ENCODE data around the gene SHISAL1. TPM values are rescaled to one million over a fixed set of nuclear protein-coding genes. Genes with fewer than 3 reads are reported as not detected.

The SHISAL1 gene
- total RNA-seq, 1 donor from 2014 or later = 6.5 TPM

GRCh38 chr22:44206696-44207095 is 106.1 kb downstream of the SHISAL1 start:
- Mint-ChIP-seq H3K9me3 (ENCODE audit: unreplicated experiment) (no peaks in the 10 kb centered on the region), H3K27ac (ENCODE audit: unreplicated experiment) (no peak overlapping the region), H3K4me3 (ENCODE audit: unreplicated experiment) (no peak overlapping the region), H3K27me3 (ENCODE audit: unreplicated experiment) (peaks cover 7% of the 10 kb centered on the region), H3K36me3 (ENCODE audit: low read depth, unreplicated experiment) (no peaks in the 10 kb centered on the region), H3K4me1 (ENCODE audit: unreplicated experiment) (no peaks in the 10 kb centered on the region)
- no peak for DNase-seq (ENCODE audit: low spot score)
- TF ChIP-seq CTCF (IDR thresholded peaks at IDR 0.05; ENCODE audit: unreplicated experiment) = no peak

GRCh38 chr22:44206330-44206645 is 106.5 kb downstream of the SHISAL1 start:
- H3K4me3 Mint-ChIP-seq (ENCODE audit: unreplicated experiment) = no peak overlapping the region
- no peak for TF ChIP-seq CTCF (IDR thresholded peaks at IDR 0.05; ENCODE audit: unreplicated experiment)
- H3K27ac Mint-ChIP-seq (ENCODE audit: unreplicated experiment) = no peak overlapping the region
- DNase-seq (ENCODE audit: low spot score) = no peak
- H3K9me3 Mint-ChIP-seq (ENCODE audit: unreplicated experiment) = no peaks in the 10 kb centered on the region
- no peaks in the 10 kb centered on the region for H3K36me3 Mint-ChIP-seq (ENCODE audit: low read depth, unreplicated experiment)
- H3K4me1 Mint-ChIP-seq (ENCODE audit: unreplicated experiment) = no peaks in the 10 kb centered on the region
- H3K27me3 Mint-ChIP-seq (ENCODE audit: unreplicated experiment) = peaks cover 5% of the 10 kb centered on the region

- H3K27me3 Mint-ChIP-seq (ENCODE audit: unreplicated experiment) = peaks cover 5% of the 10 kb centered on the region
- no peak for DNase-seq (ENCODE audit: low spot score)
- no peak overlapping the region for H3K27ac Mint-ChIP-seq (ENCODE audit: unreplicated experiment)
These were observed 107.0 kb downstream of the SHISAL1 start for GRCh38 chr22:44205516-44206329.

GRCh38 chr22:44204739-44205515 is 107.8 kb downstream of the SHISAL1 start:
- Mint-ChIP-seq H3K9me3 (ENCODE audit: unreplicated experiment) (no peaks in the 10 kb centered on the region), H3K27ac (ENCODE audit: unreplicated experiment) (no peak overlapping the region), H3K27me3 (ENCODE audit: unreplicated experiment) (peaks cover 5% of the 10 kb centered on the region), H3K4me1 (ENCODE audit: unreplicated experiment) (no peaks in the 10 kb centered on the region), H3K36me3 (ENCODE audit: low read depth, unreplicated experiment) (no peaks in the 10 kb centered on the region), H3K4me3 (ENCODE audit: unreplicated experiment) (no peak overlapping the region)
- TF ChIP-seq CTCF (IDR thresholded peaks at IDR 0.05; ENCODE audit: unreplicated experiment) = no peak
- no peak for DNase-seq (ENCODE audit: low spot score)

More at GRCh38 chr22:44205516-44206329, 107.0 kb downstream of the SHISAL1 start:
- no peaks in the 10 kb centered on the region for H3K4me1 Mint-ChIP-seq (ENCODE audit: unreplicated experiment)
- no peaks in the 10 kb centered on the region for H3K36me3 Mint-ChIP-seq (ENCODE audit: low read depth, unreplicated experiment)
- H3K9me3 Mint-ChIP-seq (ENCODE audit: unreplicated experiment) = no peaks in the 10 kb centered on the region
- no peak overlapping the region for H3K4me3 Mint-ChIP-seq (ENCODE audit: unreplicated experiment)
- TF ChIP-seq CTCF (IDR thresholded peaks at IDR 0.05; ENCODE audit: unreplicated experiment) = no peak

GRCh38 chr22:44203203-44203602 is 109.5 kb downstream of the SHISAL1 start:
- no peaks in the 10 kb centered on the region for H3K9me3 Mint-ChIP-seq (ENCODE audit: unreplicated experiment)
- no peak for TF ChIP-seq CTCF (IDR thresholded peaks at IDR 0.05; ENCODE audit: unreplicated experiment)
- H3K4me1 Mint-ChIP-seq (ENCODE audit: unreplicated experiment) = no peaks in the 10 kb centered on the region
- peaks cover 6% of the 10 kb centered on the region for H3K27me3 Mint-ChIP-seq (ENCODE audit: unreplicated experiment)
- no peak for DNase-seq (ENCODE audit: low spot score)
- no peak overlapping the region for H3K27ac Mint-ChIP-seq (ENCODE audit: unreplicated experiment)
- no peak overlapping the region for H3K4me3 Mint-ChIP-seq (ENCODE audit: unreplicated experiment)
- no peaks in the 10 kb centered on the region for H3K36me3 Mint-ChIP-seq (ENCODE audit: low read depth, unreplicated experiment)

Data from endothelial cell (in vitro differentiated cells).